Measurements from ENCODE around the gene RELT. TPM values are rescaled to one million over a fixed set of nuclear protein-coding genes. Genes with fewer than 3 reads are reported as not detected.

Gene RELT
- total RNA-seq, 1 donor from 2014 or later = 2.0 TPM

DNA sequence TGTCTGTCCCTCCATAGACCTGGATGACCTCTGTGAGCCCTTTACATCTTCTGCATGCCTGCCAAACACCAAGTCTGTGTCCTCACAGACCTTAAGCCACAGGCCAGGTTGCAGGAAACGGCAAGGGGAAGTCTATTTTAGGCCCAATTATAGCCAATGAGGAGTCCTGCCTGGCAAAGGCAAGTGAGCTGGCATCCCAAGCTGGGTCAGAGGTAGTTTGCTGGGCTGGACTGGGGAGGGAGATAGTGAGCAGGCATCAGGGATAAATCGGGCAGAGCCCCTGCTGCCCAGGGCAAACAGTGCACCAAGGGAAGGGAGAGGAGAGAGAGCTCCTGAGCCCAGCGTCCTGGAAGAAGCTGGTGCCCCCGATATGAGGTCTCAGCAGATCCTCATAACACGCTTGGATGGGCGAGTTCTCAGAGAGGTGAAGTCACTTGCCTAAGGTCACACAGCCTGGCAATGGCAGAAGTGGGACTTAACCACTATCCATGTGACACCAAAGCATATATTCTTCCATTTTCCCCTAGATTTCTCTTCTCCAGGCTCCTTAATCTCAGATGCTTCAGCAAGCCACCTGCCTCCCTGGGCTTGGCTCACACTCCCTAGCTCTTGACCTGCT lies 3.7 kb upstream of the RELT start:
- DNase-seq (ENCODE audit: low spot score in 2 of 2) (no peak), FAIRE-seq (no peak)

DNA sequence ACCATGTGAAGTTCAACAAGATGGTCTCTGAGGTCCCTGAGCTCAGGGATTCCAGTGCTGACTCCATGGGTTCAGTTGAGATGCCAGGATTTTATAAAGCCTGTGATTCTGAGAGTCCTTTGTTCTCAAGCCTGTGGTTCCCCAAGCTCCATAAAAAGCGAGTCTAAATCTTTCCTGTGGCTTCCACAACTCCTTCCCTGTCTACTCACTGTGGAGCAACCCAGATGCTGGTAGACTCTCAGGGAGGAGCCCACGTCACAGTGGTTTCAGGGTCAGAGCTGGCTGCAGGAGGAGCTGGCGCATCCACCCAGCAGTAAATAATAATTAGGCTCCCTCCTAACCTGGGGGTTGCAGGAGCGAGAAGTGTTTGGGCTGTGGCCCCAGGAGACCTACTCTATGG lies 2.0 kb upstream of the RELT start:
- DNase-seq (ENCODE audit: low spot score in 2 of 2) = no peak
- no peak for FAIRE-seq

DNA sequence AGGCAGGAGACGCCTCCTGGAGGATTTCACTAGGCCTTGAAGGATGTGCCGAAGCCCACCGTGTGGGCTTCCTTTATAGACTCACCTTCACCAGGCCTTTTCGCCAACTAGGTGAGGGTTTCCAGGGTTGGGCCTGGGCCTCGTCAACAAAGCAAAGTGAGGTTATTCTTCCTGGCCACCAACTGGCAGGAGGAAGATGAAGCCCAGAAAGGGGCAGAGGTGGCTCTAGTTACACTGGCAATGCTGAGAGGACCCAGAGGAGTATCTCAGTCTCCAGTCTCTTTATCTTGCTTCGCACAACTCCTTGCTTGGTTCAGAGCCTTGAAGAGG lies 404 bp upstream of the RELT start:
- DNase-seq (ENCODE audit: low spot score in 2 of 2) (no peak), FAIRE-seq (no peak)

DNA sequence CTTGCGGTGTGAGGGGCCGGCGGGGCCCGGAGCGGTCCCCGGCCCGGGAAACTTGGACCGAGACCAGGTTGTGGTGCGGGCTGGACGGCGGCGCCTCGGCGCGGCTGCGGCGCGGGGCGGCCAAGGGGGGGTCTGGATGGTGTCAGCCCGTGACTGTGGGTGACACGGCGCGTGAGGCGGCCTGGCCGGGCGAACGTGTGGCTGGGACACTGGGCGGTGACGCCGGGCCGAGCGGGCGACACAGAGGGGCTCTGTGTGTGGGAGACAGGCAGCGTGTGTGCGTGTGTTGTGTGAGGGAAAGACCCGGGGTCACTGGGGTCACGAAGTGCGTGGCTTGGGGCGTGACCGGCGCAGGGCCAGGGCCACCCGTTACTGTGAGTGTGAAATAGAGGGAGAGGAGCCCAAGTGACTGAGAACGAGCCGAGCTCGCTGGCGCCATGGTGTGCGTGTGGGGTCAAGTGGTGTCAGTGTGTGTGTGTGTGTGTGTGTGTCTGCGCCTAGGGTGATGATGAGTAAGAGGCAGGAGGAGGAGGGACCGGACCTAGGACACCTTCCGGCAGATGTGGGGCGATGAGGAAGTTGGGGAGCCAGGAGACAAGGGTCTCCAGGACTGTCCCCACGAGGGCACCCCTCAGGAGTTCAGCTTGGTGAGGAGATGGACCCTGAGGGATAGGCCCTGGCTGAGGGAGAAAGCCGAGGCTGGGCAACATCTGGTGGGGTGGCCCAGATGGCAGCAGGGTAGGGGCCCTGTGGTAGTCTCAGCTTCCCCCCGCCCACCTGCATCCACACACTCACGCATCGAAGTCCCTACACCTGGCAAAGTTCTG lies 817 bp downstream of the RELT start:
- FAIRE-seq (no peak), DNase-seq (ENCODE audit: low spot score in 2 of 2) (peak; percentile 59 to 74)

DNA sequence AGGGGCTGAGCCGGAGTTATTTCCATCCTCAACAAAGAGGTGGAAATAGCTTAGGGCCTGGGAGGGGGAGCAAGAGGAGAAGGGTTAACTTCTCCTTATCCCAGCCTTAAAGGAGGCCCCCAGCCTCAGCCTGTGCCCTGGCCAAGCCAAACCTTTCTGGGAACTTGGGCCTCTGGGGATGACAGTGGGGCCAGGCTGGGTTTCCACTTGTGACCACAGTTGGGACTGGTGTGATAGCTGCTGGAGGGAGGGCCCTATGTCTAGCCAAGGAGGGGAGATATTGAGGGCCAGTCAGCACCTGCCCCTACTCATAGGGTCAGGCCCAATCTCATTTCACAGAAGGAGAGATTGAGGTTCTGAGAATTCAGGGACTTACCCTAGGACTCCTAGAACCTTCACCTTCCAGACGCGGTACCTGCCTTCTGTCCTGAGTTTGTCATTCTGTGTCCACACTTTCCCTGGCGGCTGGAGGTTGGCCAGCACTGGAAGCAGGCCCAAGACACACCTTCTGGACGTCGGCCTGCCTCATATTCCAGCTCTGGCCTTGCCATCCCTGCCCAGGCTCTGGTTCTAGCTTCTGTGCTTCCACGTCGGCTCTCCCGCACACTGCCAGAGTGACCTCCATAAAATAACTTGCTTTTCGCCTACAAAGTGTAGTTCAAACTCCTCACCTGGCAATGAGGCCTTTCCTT lies 3.1 kb downstream of the RELT start:
- FAIRE-seq (no peak), DNase-seq (ENCODE audit: low spot score in 2 of 2) (no peak)

DNA sequence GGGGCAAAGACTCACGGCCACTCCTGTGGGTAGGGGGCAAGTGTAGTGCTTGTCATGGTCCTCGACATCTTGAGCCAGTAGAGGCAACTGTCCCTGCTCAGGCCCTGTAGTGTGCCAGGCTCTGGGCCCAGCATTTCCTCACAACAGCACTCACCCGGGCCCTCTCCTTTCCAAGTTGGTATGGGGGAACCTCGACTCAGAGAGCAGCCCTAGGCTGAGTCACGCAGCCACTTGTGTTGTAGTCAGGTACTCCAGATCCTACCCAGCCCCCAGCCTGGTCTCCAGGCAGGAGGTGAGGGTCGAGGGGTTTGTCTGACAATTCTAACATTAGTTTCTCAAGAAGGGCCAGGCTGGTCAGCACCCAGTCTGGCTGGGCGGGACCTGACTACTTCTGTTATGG lies 4.1 kb downstream of the RELT start:
- FAIRE-seq = no peak
- no peak for DNase-seq (ENCODE audit: low spot score in 2 of 2)

DNA sequence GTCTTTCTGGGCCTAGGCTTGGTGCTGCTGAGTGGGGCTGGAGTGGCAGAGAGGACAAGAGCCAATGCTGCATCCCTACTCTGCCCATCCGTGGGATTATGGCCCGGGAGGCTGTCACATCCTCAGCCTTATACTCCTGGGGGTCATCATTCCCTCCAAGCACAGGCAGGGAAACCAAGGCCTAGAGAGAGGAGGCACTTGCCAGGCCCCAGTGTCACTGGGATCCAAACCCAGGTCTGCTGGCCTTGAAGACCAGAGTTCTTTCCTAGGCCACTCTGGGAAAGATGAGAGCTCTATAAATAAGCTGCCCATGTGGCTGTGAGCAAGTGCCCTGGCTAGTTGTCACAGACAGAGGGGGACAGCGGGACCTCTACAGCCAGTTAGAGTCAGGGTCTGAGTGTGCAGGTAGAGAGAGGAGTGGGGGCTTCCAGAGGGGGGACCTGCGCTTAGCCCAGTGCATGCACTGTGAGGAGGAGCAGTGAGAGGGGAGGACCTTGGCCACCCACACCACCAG lies 4.8 kb downstream of the RELT start:
- DNase-seq (ENCODE audit: low spot score in 2 of 2) = no peak
- no peak for FAIRE-seq

DNA sequence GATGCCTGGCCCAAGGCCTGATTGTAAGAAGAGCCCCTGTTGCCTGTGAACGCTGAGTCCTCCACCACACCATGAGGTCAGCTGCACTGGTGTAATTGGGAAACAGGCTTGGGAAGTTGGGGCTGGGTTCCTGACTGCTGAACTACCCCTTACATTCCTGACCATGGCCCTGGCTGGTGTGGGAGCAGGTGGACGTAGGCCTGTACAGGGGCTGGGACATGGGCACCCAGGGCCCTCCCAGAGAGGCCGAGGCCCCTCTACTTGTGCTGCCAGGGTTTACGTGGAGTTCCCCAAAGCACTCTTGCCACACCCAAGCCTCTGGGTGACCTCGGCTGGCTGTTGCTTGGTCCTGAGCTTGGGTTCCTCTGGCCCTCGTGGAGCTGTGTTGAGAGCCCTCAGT lies 5.4 kb downstream of the RELT start:
- FAIRE-seq = no peak
- no peak for DNase-seq (ENCODE audit: low spot score in 2 of 2)

DNA sequence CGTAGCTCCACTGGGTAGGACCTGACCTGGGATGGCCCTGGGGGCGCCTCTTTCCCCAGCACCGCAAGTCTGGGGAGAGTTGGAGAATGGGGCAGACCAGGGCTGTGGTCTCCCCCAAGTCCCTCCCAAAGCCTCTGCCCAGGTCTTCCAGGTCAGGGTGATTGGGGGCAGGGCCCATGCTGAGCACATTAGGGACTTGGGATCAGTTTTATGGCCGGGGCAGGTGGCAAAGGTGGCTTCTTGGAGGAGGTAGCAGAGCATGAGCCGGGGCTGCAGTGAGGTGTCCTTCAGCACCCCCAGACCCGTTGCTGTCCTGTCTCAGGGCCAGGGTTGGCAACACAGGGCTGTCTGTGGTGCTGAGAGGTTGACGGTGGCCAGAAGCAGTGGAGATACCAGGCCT lies 6.0 kb downstream of the RELT start:
- no peak for FAIRE-seq

DNA sequence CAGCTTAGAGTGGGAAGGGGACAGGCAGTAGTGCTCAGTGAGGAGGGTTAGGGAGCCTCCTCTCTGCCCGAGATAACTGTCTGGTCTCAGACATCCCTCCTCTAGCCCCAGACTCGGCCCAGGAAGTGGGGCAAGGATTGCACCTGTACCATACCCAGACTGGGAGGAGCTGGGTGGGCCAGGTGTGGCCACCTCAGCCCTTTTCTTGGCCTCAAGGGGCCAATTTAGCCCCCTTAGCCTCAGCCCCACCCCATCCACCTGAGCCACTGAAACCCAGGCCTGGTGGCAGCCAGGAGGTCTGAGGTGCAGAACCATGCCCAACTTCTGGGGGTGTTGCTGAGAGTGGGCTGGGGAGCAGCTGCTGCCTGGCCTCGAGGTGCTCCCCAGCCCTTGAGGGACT lies 6.5 kb downstream of the RELT start:
- DNase-seq (ENCODE audit: low spot score in 2 of 2) (no peak), FAIRE-seq (no peak)

More for the DNA sequence above, 6.0 kb downstream of the RELT start:
- DNase-seq (ENCODE audit: low spot score in 2 of 2) = no peak

DNA sequence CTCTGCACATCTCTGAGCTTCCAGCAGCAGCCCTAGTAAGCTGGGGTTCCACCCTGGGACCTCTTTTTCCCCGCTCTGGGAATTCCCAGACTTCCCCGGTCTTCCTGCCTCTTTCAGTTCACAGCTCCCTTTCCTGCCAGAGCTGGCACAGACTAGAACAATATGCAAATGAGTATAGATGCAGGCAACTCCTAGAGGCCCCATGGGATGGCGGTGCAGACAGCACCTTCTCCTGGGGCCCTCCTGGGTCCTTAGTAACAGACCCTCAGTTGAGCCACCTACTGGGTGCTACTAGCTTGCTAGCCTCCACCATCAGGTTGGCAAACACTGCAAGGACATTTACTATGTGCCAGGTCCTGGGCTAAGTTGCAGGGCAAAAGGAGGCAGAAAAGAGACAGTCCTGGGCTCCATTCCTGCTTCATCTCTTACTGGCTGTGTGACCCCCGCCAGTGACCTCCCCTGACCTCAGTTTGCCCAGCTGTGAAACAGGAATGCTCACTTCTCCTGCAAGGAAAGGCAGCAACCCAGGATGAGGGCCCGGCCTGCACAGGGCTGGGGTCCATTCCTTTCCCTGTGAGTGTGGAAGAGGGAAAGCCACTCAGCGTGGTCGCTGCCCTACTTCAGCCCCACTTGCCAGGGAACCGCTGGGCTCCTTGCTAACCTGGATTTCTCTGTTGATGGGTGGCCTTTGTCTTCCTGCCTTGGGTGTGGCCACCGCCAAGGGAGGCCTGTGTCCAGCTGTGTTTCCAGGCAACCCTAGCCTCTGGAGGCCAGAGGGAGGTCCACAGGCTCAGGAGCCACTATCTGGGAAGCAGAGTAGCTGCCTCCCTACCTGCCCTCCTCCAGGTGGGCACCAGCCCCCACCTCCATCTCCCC lies 7.3 kb downstream of the RELT start:
- peak; percentile 67 to 71 for DNase-seq (ENCODE audit: low spot score in 2 of 2)
- FAIRE-seq = no peak

DNA sequence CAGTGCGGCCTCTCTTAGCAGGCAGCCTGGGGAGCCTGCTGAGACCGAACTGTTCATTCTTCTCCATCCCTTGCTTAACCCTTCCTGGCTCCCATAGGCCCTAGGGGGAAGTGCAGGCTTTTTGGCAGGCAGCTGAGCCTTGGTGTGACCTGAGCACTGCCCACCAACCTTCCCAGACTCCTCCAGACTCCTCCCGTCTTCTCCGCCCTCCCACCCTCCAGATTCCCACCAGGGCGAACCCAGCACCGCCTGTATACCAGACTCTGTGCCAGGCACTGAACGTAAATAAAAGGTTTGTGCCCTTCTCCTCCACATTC lies 7.9 kb downstream of the RELT start:
- FAIRE-seq = no peak
- DNase-seq (ENCODE audit: low spot score in 2 of 2) = no peak

DNA sequence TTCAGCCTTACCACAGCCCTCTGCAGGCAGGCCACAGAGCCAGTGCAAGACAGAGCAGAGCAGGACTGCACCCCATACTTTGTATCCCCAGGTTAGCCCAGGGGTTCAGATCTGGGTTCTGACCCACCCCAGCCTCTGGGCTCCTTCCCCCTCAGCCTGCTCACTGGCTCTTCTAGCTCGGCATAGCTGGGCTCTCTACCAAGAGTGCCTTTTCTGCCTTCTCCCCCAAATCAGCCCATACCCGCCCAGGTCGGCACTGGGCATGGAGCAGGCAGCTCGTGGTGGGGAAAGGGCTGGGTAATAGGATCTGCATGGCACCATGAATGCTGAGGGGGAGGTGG lies 8.3 kb downstream of the RELT start:
- FAIRE-seq (no peak), DNase-seq (ENCODE audit: low spot score in 2 of 2) (no peak)

DNA sequence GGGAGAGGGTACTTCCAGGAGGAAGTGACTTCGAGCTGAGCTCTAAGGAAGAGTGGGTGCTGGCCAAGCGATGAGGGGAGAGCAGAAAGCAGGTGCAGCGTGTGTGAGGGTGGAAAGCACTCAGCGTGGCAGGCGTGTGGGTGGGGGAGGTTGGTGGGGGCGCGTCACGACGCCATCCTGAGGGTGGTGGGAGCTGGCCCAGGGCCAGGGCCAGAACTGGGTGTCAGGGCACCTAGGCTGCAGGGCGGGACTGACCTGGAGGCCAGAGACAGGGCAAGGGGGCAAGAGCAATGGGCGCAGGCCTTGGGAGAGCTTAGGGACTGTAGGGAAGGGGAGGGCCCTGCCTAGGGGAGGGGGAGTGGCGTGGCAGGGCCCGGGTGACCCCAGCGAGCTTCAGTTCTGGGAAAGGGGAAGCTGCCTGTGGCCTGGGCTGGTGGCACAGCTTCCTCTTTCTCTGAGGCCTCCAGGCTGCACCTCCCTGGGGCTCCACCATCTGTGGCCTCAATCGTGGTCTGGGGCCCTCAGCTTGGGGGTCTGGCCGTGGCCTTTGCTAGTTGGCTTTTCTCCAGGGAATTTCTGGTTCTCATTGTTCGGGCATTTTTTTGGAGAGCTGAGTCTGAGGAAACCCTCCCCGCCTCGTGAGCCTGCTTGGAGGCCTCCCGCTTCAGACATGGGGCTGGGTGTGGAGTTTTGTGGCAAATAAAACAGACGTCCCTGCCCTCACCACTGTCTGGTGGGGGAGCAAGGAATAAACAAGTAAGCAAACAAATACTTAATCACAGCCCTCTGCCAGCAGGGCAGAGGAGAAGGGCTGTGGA lies 8.9 kb downstream of the RELT start:
- no peak for DNase-seq (ENCODE audit: low spot score in 2 of 2)
- FAIRE-seq = no peak

DNA sequence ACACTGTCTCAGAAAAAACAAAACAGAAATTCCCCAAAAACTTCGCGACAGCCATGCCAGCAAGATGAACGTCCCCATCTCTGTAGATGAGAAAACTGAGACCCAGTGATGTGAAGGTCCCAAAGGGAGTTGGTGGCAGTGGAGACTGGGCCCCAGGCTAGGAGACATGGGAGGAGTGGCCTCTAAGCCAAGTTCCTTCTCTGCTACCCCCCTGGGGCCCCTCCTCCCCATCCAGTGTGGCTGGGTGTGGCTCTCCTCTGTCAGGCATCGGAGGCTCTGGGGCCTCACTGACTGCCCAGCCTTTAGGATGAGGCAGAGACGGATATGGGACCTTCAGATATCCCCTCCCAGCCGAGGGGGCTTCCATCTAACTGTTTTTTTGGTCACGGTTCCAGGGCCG lies 9.8 kb downstream of the RELT start:
- FAIRE-seq = no peak

DNA sequence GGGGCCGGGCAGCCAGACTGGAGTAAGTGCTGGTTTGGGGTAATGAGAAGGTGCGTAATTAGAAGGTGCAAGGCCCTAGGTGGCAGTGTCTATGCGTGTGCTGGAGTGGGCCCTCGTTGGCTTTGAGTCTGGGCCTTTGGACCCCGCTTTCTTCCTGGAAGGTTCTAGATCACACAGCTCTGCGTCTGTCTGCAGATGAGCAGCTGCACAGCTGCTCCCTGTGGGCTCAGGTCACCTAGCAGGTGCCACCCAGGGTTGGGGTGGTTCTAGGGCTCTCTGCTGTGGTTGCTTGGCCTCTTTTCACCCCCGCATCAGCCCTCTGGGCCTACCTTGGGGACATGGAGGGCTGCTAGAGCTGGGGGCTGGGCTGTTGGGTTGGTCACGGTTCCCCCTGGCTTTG lies 10.3 kb downstream of the RELT start:
- DNase-seq (ENCODE audit: low spot score in 2 of 2) (no peak), FAIRE-seq (no peak)

More for the DNA sequence above, 9.8 kb downstream of the RELT start:
- DNase-seq (ENCODE audit: low spot score in 2 of 2) = no peak

DNA sequence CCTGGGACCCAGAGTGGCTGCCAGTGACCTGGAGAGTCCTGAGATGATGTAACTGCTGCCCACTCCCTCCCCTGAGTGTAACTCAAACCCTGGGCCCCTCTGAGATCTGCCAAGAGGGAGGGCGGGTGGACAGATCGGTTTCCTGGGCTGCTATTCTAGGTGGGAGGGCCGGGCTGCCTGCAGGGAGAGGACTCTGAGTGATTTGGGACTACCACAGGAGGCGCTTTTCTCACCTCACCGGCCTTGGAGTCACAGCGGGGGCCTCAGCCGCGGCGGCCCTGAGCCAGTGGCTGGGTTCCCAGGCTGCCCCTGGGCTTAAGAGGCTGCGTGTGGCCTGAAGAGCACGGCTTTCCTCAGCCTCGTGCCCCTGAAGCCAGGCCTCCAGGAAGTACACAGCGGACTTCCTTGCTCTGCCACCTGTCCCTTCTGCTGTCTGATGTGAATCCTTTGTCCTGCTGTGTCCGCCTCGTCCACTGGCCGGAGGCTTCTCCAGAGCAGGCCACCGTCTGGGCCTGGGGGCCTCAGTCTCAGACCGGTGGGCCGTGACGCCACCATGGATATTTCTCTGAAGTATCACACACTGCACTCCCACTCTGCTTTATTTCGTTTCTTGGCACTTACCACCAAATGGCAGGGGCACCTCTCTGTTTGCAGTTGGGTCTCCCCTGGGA lies 11.5 kb downstream of the RELT start:
- no peak for DNase-seq (ENCODE audit: low spot score in 2 of 2)
- FAIRE-seq = no peak

DNA sequence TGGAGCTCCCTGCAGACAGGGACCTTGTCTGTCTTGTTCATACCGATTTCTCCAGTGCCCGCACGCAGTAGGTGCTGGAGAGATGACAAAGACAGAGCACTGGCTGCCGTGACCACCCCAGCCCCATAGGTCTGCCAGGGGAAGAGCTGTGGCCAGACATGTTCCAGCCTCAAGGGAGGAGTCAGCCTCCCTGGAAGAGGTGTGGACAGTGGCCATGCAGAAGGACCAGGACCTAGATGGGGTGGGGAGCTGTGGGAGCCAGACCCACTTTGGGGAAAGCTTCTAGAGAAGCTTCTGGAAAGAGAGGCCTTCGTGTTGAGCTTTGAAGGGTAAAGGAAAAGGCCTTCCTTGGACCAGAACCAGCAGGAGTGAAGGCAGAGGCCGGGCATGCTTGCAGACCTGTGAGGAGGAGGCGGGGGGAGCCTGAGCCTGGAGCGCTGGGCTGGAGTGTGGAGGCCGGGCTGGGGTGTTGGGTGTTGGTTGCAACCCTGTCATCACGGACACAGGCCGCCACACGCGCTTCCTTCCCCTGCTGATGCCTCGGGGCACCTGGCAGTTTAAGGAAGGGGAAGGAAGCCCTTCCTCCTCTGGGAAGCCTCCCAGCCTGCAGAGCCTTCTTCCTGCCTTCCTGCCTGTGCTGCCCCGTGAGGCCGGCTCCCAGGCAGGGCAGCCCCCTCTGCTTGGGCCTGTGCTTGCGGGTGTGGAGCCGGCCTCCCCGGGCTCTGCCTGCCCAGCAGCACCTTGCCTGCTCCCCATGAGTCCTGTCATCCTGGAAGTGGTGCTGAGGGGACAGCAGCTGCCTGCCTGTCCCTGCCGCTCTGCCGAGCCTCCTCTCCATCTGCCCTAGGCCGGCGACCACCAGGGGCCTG lies 12.3 kb downstream of the RELT start:
- DNase-seq (ENCODE audit: low spot score in 2 of 2) = no peak
- FAIRE-seq = no peak

DNA sequence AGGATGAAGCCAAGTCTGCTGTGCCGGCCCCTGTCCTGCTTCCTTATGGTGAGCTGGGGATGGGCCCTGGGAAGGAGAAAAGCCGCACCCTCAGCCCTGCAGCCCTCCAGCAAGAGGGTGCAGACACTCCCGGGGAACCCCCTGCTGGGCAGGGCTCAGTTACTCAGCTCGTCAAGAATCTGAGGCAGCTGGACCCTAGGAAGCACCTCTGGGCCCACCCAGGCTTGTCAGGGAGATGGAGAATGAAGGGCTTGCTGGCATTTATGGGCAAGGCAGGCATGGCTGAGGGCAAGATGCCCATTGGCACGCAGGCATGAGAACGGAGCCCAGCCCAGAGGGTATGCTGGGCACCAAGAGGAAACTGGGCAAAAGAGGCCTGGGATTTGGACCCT lies 12.9 kb downstream of the RELT start:
- no peak for DNase-seq (ENCODE audit: low spot score in 2 of 2)
- FAIRE-seq = no peak

All from frontal cortex (tissue), 4 donors.